H9 (cell line): ENCODE data around the gene SRA1. TPM values are rescaled to one million over a fixed set of nuclear protein-coding genes. Genes with fewer than 3 reads are reported as not detected.

Source experiments
- DNase-seq: peaks from one replicate; pipeline ENCODE4 v3.0.0-alpha.2; 2017
- H2AFZ ChIP-seq: one replicate; pipeline ENCODE4 v1.6.1; 2013; ENCODE audit warnings: mild to moderate bottlenecking, low read length, control low read depth, moderate library complexity
- H2AK5ac ChIP-seq: 2 replicates; pipeline ENCODE4 v1.6.1; 2013; ENCODE audit warnings: low read length, control low read depth, mixed read lengths; ENCODE audit not compliant: insufficient read length
- H2BK120ac ChIP-seq: one replicate; pipeline ENCODE4 v1.6.1; 2013; ENCODE audit warnings: low read depth, mild to moderate bottlenecking, low read length, control low read depth, inconsistent platforms; ENCODE audit not compliant: poor library complexity, severe bottlenecking
- H2BK12ac ChIP-seq: 2 replicates; pipeline ENCODE4 v1.6.1; 2013; ENCODE audit warnings: low read length, control low read depth, mixed read lengths, low read depth; ENCODE audit not compliant: insufficient read length
- H2BK15ac ChIP-seq: 2 replicates; pipeline ENCODE4 v1.6.1; 2013; ENCODE audit warnings: low read depth, low read length, control low read depth
- H2BK20ac ChIP-seq: one replicate; pipeline ENCODE4 v1.6.1; 2013; ENCODE audit warnings: low read depth, mild to moderate bottlenecking, low read length, control low read depth, inconsistent platforms; ENCODE audit not compliant: poor library complexity, severe bottlenecking
- H2BK5ac ChIP-seq: 2 replicates; pipeline ENCODE4 v1.6.1; 2013; ENCODE audit warnings: low read length, control low read depth, mixed read lengths; ENCODE audit not compliant: insufficient read length
- H3K14ac ChIP-seq: 2 replicates; pipeline ENCODE4 v1.6.1; 2013; ENCODE audit warnings: low read length, control low read depth; ENCODE audit not compliant: insufficient read depth
- H3K18ac ChIP-seq: 2 replicates; pipeline ENCODE4 v1.6.1; 2013; ENCODE audit warnings: low read depth, mild to moderate bottlenecking, mixed read lengths, low read length, control low read depth; ENCODE audit not compliant: insufficient read length
- H3K23ac ChIP-seq: 2 replicates; pipeline ENCODE4 v1.6.1; 2013; ENCODE audit warnings: low read length, control low read depth, mixed read lengths, low read depth; ENCODE audit not compliant: insufficient read length
- H3K23me2 ChIP-seq: 2 replicates; pipeline ENCODE4 v1.6.1; 2013; ENCODE audit warnings: low read depth, mild to moderate bottlenecking, mixed read lengths, low read length, control low read depth; ENCODE audit not compliant: insufficient read length, poor library complexity, severe bottlenecking
- H3K27ac ChIP-seq: 2 replicates; pipeline ENCODE4 v1.5.1; 2013; ENCODE audit warnings: low read length, control low read depth, mixed read lengths, low read depth; ENCODE audit not compliant: insufficient read length
- H3K27me3 ChIP-seq: 2 replicates; pipeline ENCODE4 v1.6.1; 2013; ENCODE audit warnings: low read length, control low read depth, inconsistent platforms; ENCODE audit not compliant: insufficient read depth
- H3K4ac ChIP-seq: 2 replicates; pipeline ENCODE4 v1.6.1; 2013; ENCODE audit warnings: low read depth, mild to moderate bottlenecking, control low read depth, inconsistent platforms, low read length, moderate library complexity
- H3K4me1 ChIP-seq: 2 replicates; pipeline ENCODE4 v1.6.1; 2013; ENCODE audit warnings: low read length, control low read depth, inconsistent platforms; ENCODE audit not compliant: insufficient read depth
- H3K4me2 ChIP-seq: 2 replicates; pipeline ENCODE4 v1.6.1; 2013; ENCODE audit warnings: low read length, control low read depth, mixed read lengths; ENCODE audit not compliant: insufficient read length, insufficient read depth
- H3K56ac ChIP-seq: 2 replicates; pipeline ENCODE4 v1.6.1; 2013; ENCODE audit warnings: low read depth, mild to moderate bottlenecking, mixed read lengths, low read length, control low read depth; ENCODE audit not compliant: insufficient read length
- H3K79me1 ChIP-seq: 2 replicates; pipeline ENCODE4 v1.6.1; 2013; ENCODE audit warnings: low read depth, mild to moderate bottlenecking, moderate library complexity, low read length, control low read depth, inconsistent platforms; ENCODE audit not compliant: insufficient read depth, poor library complexity, severe bottlenecking
- H3K79me2 ChIP-seq: 2 replicates; pipeline ENCODE4 v1.6.1; 2013; ENCODE audit warnings: low read length, control low read depth, inconsistent platforms; ENCODE audit not compliant: insufficient read depth
- H3K9ac ChIP-seq: 2 replicates; pipeline ENCODE4 v1.6.1; 2013; ENCODE audit warnings: low read length, control low read depth, mixed read lengths; ENCODE audit not compliant: insufficient read length; ENCODE audit errors: extremely low read depth
- H3K9me3 ChIP-seq: one replicate; pipeline ENCODE4 v1.6.1; 2013; ENCODE audit warnings: low read depth, low read length, inconsistent platforms; ENCODE audit not compliant: control insufficient read depth
- H3T11ph ChIP-seq: one replicate; pipeline ENCODE4 v1.6.1; 2013; ENCODE audit warnings: mild to moderate bottlenecking, low read length, control low read depth, inconsistent platforms
- H4K20me1 ChIP-seq: one replicate; pipeline ENCODE4 v1.6.1; 2013; ENCODE audit not compliant: control insufficient read depth, insufficient read length, insufficient read depth
- H4K5ac ChIP-seq: 2 replicates; pipeline ENCODE4 v1.6.1; 2013; ENCODE audit warnings: low read depth, mild to moderate bottlenecking, mixed read lengths, low read length, control low read depth; ENCODE audit not compliant: insufficient read length
- H4K8ac ChIP-seq: replicated peaks from 2 replicates; pipeline ENCODE4 v1.6.1; 2013; ENCODE audit warnings: low read length, control low read depth, mixed read lengths, low read depth; ENCODE audit not compliant: insufficient read length
- H4K91ac ChIP-seq: 2 replicates; pipeline ENCODE4 v1.6.1; 2013; ENCODE audit warnings: low read depth, mild to moderate bottlenecking, moderate library complexity, mixed read lengths, low read length, control low read depth; ENCODE audit not compliant: insufficient read length
- H3K27ac Mint-ChIP-seq, 3 experiments: 2 replicates in 2 of 3; 3 replicates in 1 of 3; pipeline ENCODE4 v1.8.0; 2020 to 2021; ENCODE audit warnings: mixed read lengths in 3 of 3, mild to moderate bottlenecking in 1 of 3, moderate library complexity in 1 of 3
- H3K27me3 Mint-ChIP-seq: 2 replicates; pipeline ENCODE4 v1.8.0; 2021; ENCODE audit warnings: low read depth, mild to moderate bottlenecking, moderate library complexity, mixed read lengths
- H3K36me3 Mint-ChIP-seq, 3 experiments: 2 replicates in 2 of 3; 3 replicates in 1 of 3; pipeline ENCODE4 v1.8.0; 2020 to 2021; ENCODE audit warnings: low read depth in 3 of 3, mixed read lengths in 3 of 3; ENCODE audit not compliant: insufficient read depth in 1 of 3
- H3K4me1 Mint-ChIP-seq, 2 experiments: 2 replicates each; pipeline ENCODE4 v1.8.0; 2020; ENCODE audit warnings: mixed read lengths in 2 of 2
- H3K4me3 Mint-ChIP-seq, 2 experiments: 2 replicates in 1 of 2; 3 replicates in 1 of 2; pipeline ENCODE4 v1.8.0; 2020 to 2021; ENCODE audit warnings: mild to moderate bottlenecking in 2 of 2, mixed read lengths in 2 of 2, moderate library complexity in 1 of 2
- H3K9me3 Mint-ChIP-seq, 2 experiments: 2 replicates in 1 of 2; 3 replicates in 1 of 2; pipeline ENCODE4 v1.8.0; 2020; ENCODE audit warnings: mild to moderate bottlenecking in 2 of 2, mixed read lengths in 2 of 2, moderate library complexity in 1 of 2
- WGBS: extraction: QIAGEN DNeasy Blood & Tissue Kit; methylation state at CpG from one replicate; pipeline ENCODE4 v1.1.7; 2013; ENCODE audit warnings: missing lambda C conversion rate, low lambda C conversion rate, mixed read lengths; ENCODE audit not compliant: insufficient read length; ENCODE audit errors: extremely low coverage; 5-methylcytosine and 5-hydroxymethylcytosine counted together
- total RNA-seq: library from RNA; stranded (reverse); gene quantifications from 2 replicates; pipeline ENCODE4 v1.2.1, GENCODE V29; 2021
- TF ChIP-seq, protein P1 (sequence below): fragments of 200-600 bp; sonication (generic); conservative IDR thresholded peaks from 3 replicates; pipeline ENCODE4 v1.8.0; 2021; ENCODE audit warnings: antibody characterized with exemption, mild to moderate bottlenecking

Gene SRA1
- total RNA-seq, 1 experiment from 2014 or later = 49.3 TPM

- no peak for DNase-seq
- H2AFZ ChIP-seq = no peak overlapping the region
- WGBS = no CpG with 5 or more reads among the region's 10 CpGs
- no peaks in the 10 kb centered on the region for H4K20me1 ChIP-seq
- H3K4me2 ChIP-seq = no peak overlapping the region
- no peak overlapping the region for H2BK12ac ChIP-seq
- peaks cover 22 to 63% (median 44%) of the 10 kb centered on the region in 3 experiments; a peak in 6 of 7 replicates for H3K36me3 Mint-ChIP-seq
- no peaks in the 10 kb centered on the region for H3K9me3 ChIP-seq
- H3K14ac ChIP-seq = no peak overlapping the region
- H3K4me1 ChIP-seq = 0 out of 2 replicates have a peak, but pooled peaks cover 7% of the 10 kb centered on the region
- H2BK20ac ChIP-seq = no peak overlapping the region
- no peak overlapping the region for H3K4ac ChIP-seq
- no peak overlapping the region for H3K4me3 Mint-ChIP-seq
- no peak overlapping the region for H4K5ac ChIP-seq
- no peaks in the 10 kb centered on the region for H3K79me1 ChIP-seq
- no peak overlapping the region for H2BK5ac ChIP-seq
- H3K27ac ChIP-seq = no peak overlapping the region
- H3K23me2 ChIP-seq = peaks cover 7% of the 10 kb centered on the region
- H3K27me3 Mint-ChIP-seq = no peaks in the 10 kb centered on the region
- H3K56ac ChIP-seq = no peak overlapping the region
- no peak overlapping the region for H3K18ac ChIP-seq
- H3K27ac Mint-ChIP-seq = no peak overlapping the region; a peak in 1 of 7 replicates
- H4K91ac ChIP-seq = no peak overlapping the region
- H3T11ph ChIP-seq = no peak overlapping the region
- no peaks in the 10 kb centered on the region for H3K79me2 ChIP-seq
- H3K23ac ChIP-seq = no peak overlapping the region
- no peak overlapping the region for H3K9ac ChIP-seq
- H2AK5ac ChIP-seq = no peak overlapping the region
- no peak overlapping the region for H2BK15ac ChIP-seq
- TF ChIP-seq, protein P1, sequence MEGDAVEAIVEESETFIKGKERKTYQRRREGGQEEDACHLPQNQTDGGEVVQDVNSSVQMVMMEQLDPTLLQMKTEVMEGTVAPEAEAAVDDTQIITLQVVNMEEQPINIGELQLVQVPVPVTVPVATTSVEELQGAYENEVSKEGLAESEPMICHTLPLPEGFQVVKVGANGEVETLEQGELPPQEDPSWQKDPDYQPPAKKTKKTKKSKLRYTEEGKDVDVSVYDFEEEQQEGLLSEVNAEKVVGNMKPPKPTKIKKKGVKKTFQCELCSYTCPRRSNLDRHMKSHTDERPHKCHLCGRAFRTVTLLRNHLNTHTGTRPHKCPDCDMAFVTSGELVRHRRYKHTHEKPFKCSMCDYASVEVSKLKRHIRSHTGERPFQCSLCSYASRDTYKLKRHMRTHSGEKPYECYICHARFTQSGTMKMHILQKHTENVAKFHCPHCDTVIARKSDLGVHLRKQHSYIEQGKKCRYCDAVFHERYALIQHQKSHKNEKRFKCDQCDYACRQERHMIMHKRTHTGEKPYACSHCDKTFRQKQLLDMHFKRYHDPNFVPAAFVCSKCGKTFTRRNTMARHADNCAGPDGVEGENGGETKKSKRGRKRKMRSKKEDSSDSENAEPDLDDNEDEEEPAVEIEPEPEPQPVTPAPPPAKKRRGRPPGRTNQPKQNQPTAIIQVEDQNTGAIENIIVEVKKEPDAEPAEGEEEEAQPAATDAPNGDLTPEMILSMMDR = no peak
- no peak overlapping the region for H4K8ac ChIP-seq
- no peaks in the 10 kb centered on the region for H3K27me3 ChIP-seq
- no peak overlapping the region for H2BK120ac ChIP-seq
- H3K4me1 Mint-ChIP-seq = peaks cover 23 to 26% of the 10 kb centered on the region in 2 experiments
- H3K9me3 Mint-ChIP-seq = no peaks in the 10 kb centered on the region
These were observed 11.7 kb downstream of the SRA1 start for GRCh38 chr5:140545606-140546005.
